ENCODE measurements around the gene LDLRAD4.

DNA sequence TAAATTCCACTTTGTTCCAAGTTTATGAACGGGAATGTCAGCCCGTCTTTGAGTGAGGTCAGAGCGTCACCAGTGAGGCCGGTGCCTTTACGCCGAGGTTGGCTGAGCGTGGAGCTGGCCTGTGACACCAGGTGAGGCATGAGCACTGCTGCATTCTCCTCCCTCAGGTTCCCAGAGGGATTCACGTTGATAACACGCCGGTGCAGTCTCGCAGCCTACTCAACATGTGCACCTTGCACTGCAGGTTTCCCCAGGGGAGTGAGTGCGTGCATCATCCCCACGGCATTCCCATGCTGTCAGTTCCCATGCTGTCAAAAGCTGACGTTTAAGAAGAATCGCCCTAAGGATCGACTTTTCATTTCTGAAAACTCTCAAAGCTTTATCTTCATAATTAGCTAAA, 213.3 kb downstream of the LDLRAD4 start:
- TF ChIP-seq, protein P1, sequence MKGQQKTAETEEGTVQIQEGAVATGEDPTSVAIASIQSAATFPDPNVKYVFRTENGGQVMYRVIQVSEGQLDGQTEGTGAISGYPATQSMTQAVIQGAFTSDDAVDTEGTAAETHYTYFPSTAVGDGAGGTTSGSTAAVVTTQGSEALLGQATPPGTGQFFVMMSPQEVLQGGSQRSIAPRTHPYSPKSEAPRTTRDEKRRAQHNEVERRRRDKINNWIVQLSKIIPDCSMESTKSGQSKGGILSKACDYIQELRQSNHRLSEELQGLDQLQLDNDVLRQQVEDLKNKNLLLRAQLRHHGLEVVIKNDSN (IDR thresholded peaks at IDR 0.05) = no peak
- TF ChIP-seq, protein P2, sequence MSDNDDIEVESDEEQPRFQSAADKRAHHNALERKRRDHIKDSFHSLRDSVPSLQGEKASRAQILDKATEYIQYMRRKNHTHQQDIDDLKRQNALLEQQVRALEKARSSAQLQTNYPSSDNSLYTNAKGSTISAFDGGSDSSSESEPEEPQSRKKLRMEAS (IDR thresholded peaks at IDR 0.05) = no peak
- no peak for TF ChIP-seq RAD21 (IDR thresholded peaks at IDR 0.05; ENCODE audit: low read depth)
- TF ChIP-seq FOXM1 (IDR thresholded peaks at IDR 0.05; ENCODE audit: borderline replicate concordance, low read depth) = no peak
- no peak for TF ChIP-seq EGR1 (IDR thresholded peaks at IDR 0.05)
- TF ChIP-seq TAF1 (IDR thresholded peaks at IDR 0.05; ENCODE audit: low read depth) = no peak
- no peak for TF ChIP-seq EP300 (IDR thresholded peaks at IDR 0.05; ENCODE audit: borderline replicate concordance)
- TF ChIP-seq, protein P3, sequence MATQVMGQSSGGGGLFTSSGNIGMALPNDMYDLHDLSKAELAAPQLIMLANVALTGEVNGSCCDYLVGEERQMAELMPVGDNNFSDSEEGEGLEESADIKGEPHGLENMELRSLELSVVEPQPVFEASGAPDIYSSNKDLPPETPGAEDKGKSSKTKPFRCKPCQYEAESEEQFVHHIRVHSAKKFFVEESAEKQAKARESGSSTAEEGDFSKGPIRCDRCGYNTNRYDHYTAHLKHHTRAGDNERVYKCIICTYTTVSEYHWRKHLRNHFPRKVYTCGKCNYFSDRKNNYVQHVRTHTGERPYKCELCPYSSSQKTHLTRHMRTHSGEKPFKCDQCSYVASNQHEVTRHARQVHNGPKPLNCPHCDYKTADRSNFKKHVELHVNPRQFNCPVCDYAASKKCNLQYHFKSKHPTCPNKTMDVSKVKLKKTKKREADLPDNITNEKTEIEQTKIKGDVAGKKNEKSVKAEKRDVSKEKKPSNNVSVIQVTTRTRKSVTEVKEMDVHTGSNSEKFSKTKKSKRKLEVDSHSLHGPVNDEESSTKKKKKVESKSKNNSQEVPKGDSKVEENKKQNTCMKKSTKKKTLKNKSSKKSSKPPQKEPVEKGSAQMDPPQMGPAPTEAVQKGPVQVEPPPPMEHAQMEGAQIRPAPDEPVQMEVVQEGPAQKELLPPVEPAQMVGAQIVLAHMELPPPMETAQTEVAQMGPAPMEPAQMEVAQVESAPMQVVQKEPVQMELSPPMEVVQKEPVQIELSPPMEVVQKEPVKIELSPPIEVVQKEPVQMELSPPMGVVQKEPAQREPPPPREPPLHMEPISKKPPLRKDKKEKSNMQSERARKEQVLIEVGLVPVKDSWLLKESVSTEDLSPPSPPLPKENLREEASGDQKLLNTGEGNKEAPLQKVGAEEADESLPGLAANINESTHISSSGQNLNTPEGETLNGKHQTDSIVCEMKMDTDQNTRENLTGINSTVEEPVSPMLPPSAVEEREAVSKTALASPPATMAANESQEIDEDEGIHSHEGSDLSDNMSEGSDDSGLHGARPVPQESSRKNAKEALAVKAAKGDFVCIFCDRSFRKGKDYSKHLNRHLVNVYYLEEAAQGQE (IDR thresholded peaks at IDR 0.05; ENCODE audit: low read depth) = no peak
- no peak for TF ChIP-seq TEAD4 (IDR thresholded peaks at IDR 0.05)
- no peak for TF ChIP-seq CREB1 (IDR thresholded peaks at IDR 0.05; ENCODE audit: low read depth)
- TF ChIP-seq ZBTB7A (IDR thresholded peaks at IDR 0.05; ENCODE audit: low read depth) = no peak
- TF ChIP-seq CEBPB (IDR thresholded peaks at IDR 0.05) = no peak
- no peak for TF ChIP-seq YY1 (IDR thresholded peaks at IDR 0.05; ENCODE audit: low read depth)
